Raji (cell line): Measurements from ENCODE around the gene NEAT1.
A peak's percentile ranks its signal among the peaks of the same experiment; 100 is the strongest.

Experiments
- POLR2A ChIP-seq: IDR thresholded peaks from 2 replicates; pipeline ENCODE4 v1.6.1; 2011; ENCODE audit warnings: low read depth, low read length, control low read depth; ENCODE audit not compliant: insufficient read depth

Gene NEAT1

GRCh38 chr11:65422633-65423515 lies at the start of gene NEAT1:
NEAT1 (plus strand) TSS chr11:65422798.
- peak; percentile 99 for TF ChIP-seq POLR2A

DNA sequence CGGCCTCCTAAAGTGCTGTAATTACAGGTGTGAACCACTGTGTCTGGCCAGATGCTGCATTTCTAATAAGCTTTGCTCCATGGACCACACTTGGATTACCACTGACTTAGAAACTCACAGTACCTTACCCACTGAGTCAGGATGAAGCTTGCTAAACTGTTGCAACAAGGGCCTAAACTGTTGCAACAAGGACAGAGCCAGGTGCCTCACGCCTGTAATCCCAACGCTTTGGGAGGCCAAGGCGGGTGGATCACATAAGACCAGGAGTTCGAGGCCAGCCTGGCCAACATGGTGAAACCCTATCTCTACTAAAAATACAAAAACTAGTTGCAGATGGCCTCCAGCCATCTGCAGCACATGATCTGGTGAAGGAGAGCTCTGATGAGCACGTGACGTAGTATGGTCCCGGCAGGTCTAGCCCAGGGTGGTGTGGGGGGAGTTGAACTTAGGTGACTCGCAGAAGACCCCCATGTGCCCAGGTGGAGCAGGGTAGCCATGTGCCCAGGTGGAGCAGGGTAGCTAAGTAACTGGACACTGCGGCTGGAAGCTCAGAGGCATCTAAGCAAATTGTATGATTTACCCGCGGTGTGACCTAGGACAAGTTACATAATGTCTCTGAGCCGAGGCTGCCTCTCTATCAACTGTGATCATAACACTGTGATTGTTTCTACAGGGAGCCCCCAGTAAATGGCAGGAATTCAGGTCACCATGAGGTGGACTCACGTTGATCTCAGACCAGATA lies 48.6 kb upstream of the NEAT1 start:
- TF ChIP-seq POLR2A = no peak

DNA sequence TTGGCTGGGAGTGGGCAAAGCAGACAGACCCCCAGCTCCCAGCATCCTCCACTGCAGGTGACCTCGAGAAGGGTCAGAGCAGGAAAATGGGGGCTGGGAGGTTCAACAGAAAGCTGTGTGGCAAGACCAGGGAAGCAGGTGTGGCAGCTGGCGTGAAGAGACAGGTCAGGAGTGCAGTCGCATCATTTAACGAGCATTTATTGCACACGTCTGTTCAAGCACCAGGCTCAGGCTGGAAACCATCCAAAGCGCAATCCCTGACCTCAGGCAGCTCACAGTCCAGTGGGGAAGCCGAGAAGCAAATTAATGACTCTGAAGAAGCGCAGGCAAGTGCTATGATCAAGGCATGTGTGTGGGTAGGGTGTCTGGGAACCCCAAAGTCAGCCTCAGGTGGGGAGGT lies 47.6 kb upstream of the NEAT1 start:
- no peak for TF ChIP-seq POLR2A

GRCh38 chr11:65376138-65376713 lies 46.4 kb upstream of the NEAT1 start:
- no peak for TF ChIP-seq POLR2A

GRCh38 chr11:65377036-65377435 lies 45.6 kb upstream of the NEAT1 start:
- TF ChIP-seq POLR2A = no peak

GRCh38 chr11:65377777-65378176 lies 44.8 kb upstream of the NEAT1 start:
- no peak for TF ChIP-seq POLR2A

GRCh38 chr11:65378208-65378927 lies 44.2 kb upstream of the NEAT1 start:
- no peak for TF ChIP-seq POLR2A

- no peak for TF ChIP-seq POLR2A
Observed at GRCh38 chr11:65378928-65379638, 43.5 kb upstream of the NEAT1 start.

- TF ChIP-seq POLR2A = no peak
Observed at GRCh38 chr11:65379698-65380459, 42.7 kb upstream of the NEAT1 start.

GRCh38 chr11:65380460-65381119 lies 42.0 kb upstream of the NEAT1 start:
- TF ChIP-seq POLR2A = no peak

DNA sequence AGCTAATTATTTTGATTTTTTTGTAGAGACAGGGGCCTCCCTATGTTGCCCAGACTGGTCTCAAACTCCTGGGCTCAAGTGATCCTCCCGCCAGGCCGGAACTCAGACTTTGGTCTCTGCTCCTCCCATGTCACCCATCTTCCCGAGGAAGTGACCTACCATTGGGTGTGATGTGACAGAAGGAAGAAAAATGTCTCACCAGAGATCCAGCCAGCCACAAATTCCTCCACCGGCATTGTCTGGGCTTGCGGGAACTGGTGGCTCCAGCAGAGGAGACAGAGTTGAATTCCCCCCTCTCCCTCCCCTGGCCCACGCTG lies 40.9 kb upstream of the NEAT1 start:
- TF ChIP-seq POLR2A = no peak

GRCh38 chr11:65382033-65382803 lies 40.4 kb upstream of the NEAT1 start, which contains the start of gene SLC25A45:
SLC25A45 (minus strand) TSS chr11:65382646; CDS start chr11:65381951, 695 bp downstream.
- TF ChIP-seq POLR2A = peak; percentile 69
